ENCODE data around the gene ITPR2. TPM values are rescaled to one million over a fixed set of nuclear protein-coding genes. Genes with fewer than 3 reads are reported as not detected.

The ITPR2 gene
- total RNA-seq, 1 donor, result 19.2 TPM

- no peak for DNase-seq (ENCODE audit: insufficient read length, low spot score, missing footprints)
- H3K4me3 ChIP-seq (ENCODE audit: insufficient read depth, low read length), result no peak overlapping the region
- H3K9me3 ChIP-seq (ENCODE audit: low read depth, low read length), result no peaks in the 10 kb centered on the region
- H3K4me2 ChIP-seq (ENCODE audit: insufficient read depth, low read length), result no peak overlapping the region
- no peaks in the 10 kb centered on the region for H3K36me3 ChIP-seq (ENCODE audit: insufficient read depth, low read length)
- H3K27ac ChIP-seq (ENCODE audit: low read depth, low read length), result no peak overlapping the region
- H2AFZ ChIP-seq (ENCODE audit: low read length), result no peak overlapping the region
- H3K27me3 ChIP-seq (ENCODE audit: insufficient read depth, low read length), result no peaks in the 10 kb centered on the region
- H4K20me1 ChIP-seq (ENCODE audit: insufficient read depth, low read length), result no peaks in the 10 kb centered on the region
- no peak for TF ChIP-seq CTCF (IDR thresholded peaks at IDR 0.05; ENCODE audit: extremely low read depth, low read depth, low read length)
- H3K4me1 ChIP-seq (ENCODE audit: insufficient read depth, low read length), result peaks cover 13% of the 10 kb centered on the region
- no peaks in the 10 kb centered on the region for H3K79me2 ChIP-seq (ENCODE audit: insufficient read depth, low read length)
Observed at GRCh38 chr12:26689281-26689841, 143.6 kb downstream of the ITPR2 start.

GRCh38 chr12:26688344-26688904 is 144.6 kb downstream of the ITPR2 start:
- TF ChIP-seq CTCF (IDR thresholded peaks at IDR 0.05; ENCODE audit: extremely low read depth, low read depth, low read length), result no peak
- Histone ChIP-seq H3K27me3 (ENCODE audit: insufficient read depth, low read length) (no peaks in the 10 kb centered on the region), H4K20me1 (ENCODE audit: insufficient read depth, low read length) (no peaks in the 10 kb centered on the region), H3K4me2 (ENCODE audit: insufficient read depth, low read length) (no peak overlapping the region), H3K36me3 (ENCODE audit: insufficient read depth, low read length) (no peaks in the 10 kb centered on the region), H3K27ac (ENCODE audit: low read depth, low read length) (no peak overlapping the region), H3K9me3 (ENCODE audit: low read depth, low read length) (no peaks in the 10 kb centered on the region), H3K4me3 (ENCODE audit: insufficient read depth, low read length) (no peak overlapping the region), H3K4me1 (ENCODE audit: insufficient read depth, low read length) (peaks cover 13% of the 10 kb centered on the region), H3K79me2 (ENCODE audit: insufficient read depth, low read length) (no peaks in the 10 kb centered on the region), H2AFZ (ENCODE audit: low read length) (no peak overlapping the region)
- no peak for DNase-seq (ENCODE audit: insufficient read length, low spot score, missing footprints)

GRCh38 chr12:26686408-26686807 is 146.6 kb downstream of the ITPR2 start:
- DNase-seq (ENCODE audit: insufficient read length, low spot score, missing footprints), result no peak
- Histone ChIP-seq H3K4me2 (ENCODE audit: insufficient read depth, low read length) (no peak overlapping the region), H3K27me3 (ENCODE audit: insufficient read depth, low read length) (no peaks in the 10 kb centered on the region), H3K9me3 (ENCODE audit: low read depth, low read length) (no peaks in the 10 kb centered on the region), H2AFZ (ENCODE audit: low read length) (no peak overlapping the region), H4K20me1 (ENCODE audit: insufficient read depth, low read length) (no peaks in the 10 kb centered on the region), H3K36me3 (ENCODE audit: insufficient read depth, low read length) (no peaks in the 10 kb centered on the region), H3K4me1 (ENCODE audit: insufficient read depth, low read length) (peaks cover 5% of the 10 kb centered on the region), H3K27ac (ENCODE audit: low read depth, low read length) (no peak overlapping the region), H3K79me2 (ENCODE audit: insufficient read depth, low read length) (no peaks in the 10 kb centered on the region), H3K4me3 (ENCODE audit: insufficient read depth, low read length) (no peak overlapping the region)
- TF ChIP-seq CTCF (IDR thresholded peaks at IDR 0.05; ENCODE audit: extremely low read depth, low read depth, low read length), result no peak

GRCh38 chr12:26684101-26684500 is 148.9 kb downstream of the ITPR2 start:
- Histone ChIP-seq H3K4me1 (ENCODE audit: insufficient read depth, low read length) (no peaks in the 10 kb centered on the region), H4K20me1 (ENCODE audit: insufficient read depth, low read length) (no peaks in the 10 kb centered on the region), H3K9me3 (ENCODE audit: low read depth, low read length) (no peaks in the 10 kb centered on the region)

More at GRCh38 chr12:26684101-26684500, 148.9 kb downstream of the ITPR2 start:
- Histone ChIP-seq H3K27me3 (ENCODE audit: insufficient read depth, low read length) (no peaks in the 10 kb centered on the region), H2AFZ (ENCODE audit: low read length) (no peak overlapping the region), H3K79me2 (ENCODE audit: insufficient read depth, low read length) (no peaks in the 10 kb centered on the region), H3K4me2 (ENCODE audit: insufficient read depth, low read length) (no peak overlapping the region), H3K36me3 (ENCODE audit: insufficient read depth, low read length) (no peaks in the 10 kb centered on the region), H3K27ac (ENCODE audit: low read depth, low read length) (no peak overlapping the region), H3K4me3 (ENCODE audit: insufficient read depth, low read length) (no peak overlapping the region)
- no peak for TF ChIP-seq CTCF (IDR thresholded peaks at IDR 0.05; ENCODE audit: extremely low read depth, low read depth, low read length)
- DNase-seq (ENCODE audit: insufficient read length, low spot score, missing footprints), result no peak
